Measurements from ENCODE around the gene GLIS1.

DNA sequence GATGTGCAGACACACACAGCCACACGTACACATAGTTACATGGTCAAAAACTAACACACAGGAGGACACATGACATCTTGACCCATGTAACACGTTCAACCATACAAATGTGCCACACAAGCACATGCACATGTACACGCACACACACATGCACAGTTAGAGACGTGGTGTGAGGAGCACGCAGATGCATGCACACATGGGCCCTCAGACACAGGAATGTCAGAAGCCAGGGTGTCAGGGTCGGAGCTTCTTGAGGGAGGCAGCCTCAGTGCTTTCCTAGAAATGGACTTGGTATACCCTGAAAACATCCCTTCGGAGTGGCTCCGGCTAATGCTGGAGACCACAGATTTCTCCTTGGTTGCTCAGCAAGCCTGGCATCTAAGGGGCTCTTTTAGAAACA is 165.4 kb downstream of the GLIS1 start:
- no peak for TF ChIP-seq EZH2 (IDR thresholded peaks at IDR 0.05; ENCODE audit: borderline replicate concordance, low read depth, low read length, severe bottlenecking)
- TF ChIP-seq, protein P1, sequence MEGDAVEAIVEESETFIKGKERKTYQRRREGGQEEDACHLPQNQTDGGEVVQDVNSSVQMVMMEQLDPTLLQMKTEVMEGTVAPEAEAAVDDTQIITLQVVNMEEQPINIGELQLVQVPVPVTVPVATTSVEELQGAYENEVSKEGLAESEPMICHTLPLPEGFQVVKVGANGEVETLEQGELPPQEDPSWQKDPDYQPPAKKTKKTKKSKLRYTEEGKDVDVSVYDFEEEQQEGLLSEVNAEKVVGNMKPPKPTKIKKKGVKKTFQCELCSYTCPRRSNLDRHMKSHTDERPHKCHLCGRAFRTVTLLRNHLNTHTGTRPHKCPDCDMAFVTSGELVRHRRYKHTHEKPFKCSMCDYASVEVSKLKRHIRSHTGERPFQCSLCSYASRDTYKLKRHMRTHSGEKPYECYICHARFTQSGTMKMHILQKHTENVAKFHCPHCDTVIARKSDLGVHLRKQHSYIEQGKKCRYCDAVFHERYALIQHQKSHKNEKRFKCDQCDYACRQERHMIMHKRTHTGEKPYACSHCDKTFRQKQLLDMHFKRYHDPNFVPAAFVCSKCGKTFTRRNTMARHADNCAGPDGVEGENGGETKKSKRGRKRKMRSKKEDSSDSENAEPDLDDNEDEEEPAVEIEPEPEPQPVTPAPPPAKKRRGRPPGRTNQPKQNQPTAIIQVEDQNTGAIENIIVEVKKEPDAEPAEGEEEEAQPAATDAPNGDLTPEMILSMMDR (IDR thresholded peaks at IDR 0.05; ENCODE audit: borderline replicate concordance, extremely low read depth, low read length, poor library complexity, severe bottlenecking): no peak

Measured in DND-41 (cell line).